ENCODE results near the gene SLC12A7.
"Not testable (repeated sequence)": the region's sequence is repeated elsewhere in the genome, so short reads cannot be mapped to it uniquely, and the experiment has no call there.

SLC12A7 gene

DNA sequence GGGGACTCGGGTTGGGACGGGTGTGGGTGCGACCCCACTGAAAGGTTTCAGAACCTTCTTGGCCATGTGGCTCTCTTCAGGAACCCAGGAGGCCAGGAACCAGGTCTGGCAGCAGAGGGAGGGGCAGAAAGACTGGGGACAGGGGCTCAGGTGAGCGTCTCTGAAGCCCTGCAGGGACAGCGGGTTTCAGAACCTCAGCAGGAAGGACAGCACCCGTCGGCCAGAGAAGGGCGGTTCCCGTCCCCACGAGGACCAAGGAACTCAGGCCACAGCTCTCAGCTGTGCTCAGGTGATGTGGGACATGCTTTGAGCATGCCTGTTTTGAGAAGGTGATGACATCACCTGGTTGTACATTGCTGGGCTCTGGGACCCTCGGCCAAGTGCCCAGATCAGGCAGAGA, 25.7 kb downstream of the SLC12A7 start:
- WGBS (ENCODE audit: insufficient coverage, insufficient read length), result no CpG with 5 or more reads among the region's 11 CpGs
- H3K36me3 ChIP-seq (ENCODE audit: control insufficient read depth, insufficient read depth, low read length), result peaks cover 36% of the 10 kb centered on the region

GRCh38 chr5:1085391-1085790, 26.5 kb downstream of the SLC12A7 start:
- Histone ChIP-seq H3K4me1 (ENCODE audit: control insufficient read depth, insufficient read depth, low read length) (no peaks in the 10 kb centered on the region; the same call in 1 of the 2 replicates), H3K4me3 (ENCODE audit: low read length) (no peak overlapping the region), H3K27me3 (ENCODE audit: control insufficient read depth, insufficient read depth, low read length) (no peaks in the 10 kb centered on the region), H3K9me3 (ENCODE audit: control insufficient read depth, insufficient read depth, low read length) (no peaks in the 10 kb centered on the region), H3K36me3 (ENCODE audit: control insufficient read depth, insufficient read depth, low read length) (peaks cover 33% of the 10 kb centered on the region), H3K27ac (ENCODE audit: low read length) (no peak overlapping the region)
- DNase-seq (ENCODE audit: low read depth, low spot score), result no peak
- no CpG with 5 or more reads among the region's 39 CpGs for WGBS (ENCODE audit: insufficient coverage, insufficient read length)

More for the DNA sequence above, 25.7 kb downstream of the SLC12A7 start:
- no peak overlapping the region for H3K4me3 ChIP-seq (ENCODE audit: low read length)
- no peaks in the 10 kb centered on the region for H3K9me3 ChIP-seq (ENCODE audit: control insufficient read depth, insufficient read depth, low read length)
- no peak for DNase-seq (ENCODE audit: low read depth, low spot score)
- no peaks in the 10 kb centered on the region for H3K27me3 ChIP-seq (ENCODE audit: control insufficient read depth, insufficient read depth, low read length)
- H3K4me1 ChIP-seq (ENCODE audit: control insufficient read depth, insufficient read depth, low read length), result no peaks in the 10 kb centered on the region; the same call in 1 of the 2 replicates
- H3K27ac ChIP-seq (ENCODE audit: low read length), result no peak overlapping the region

GRCh38 chr5:1083823-1084605, 27.8 kb downstream of the SLC12A7 start:
- no peaks in the 10 kb centered on the region for H3K9me3 ChIP-seq (ENCODE audit: control insufficient read depth, insufficient read depth, low read length)
- H3K4me3 ChIP-seq (ENCODE audit: low read length), result no peak overlapping the region
- H3K36me3 ChIP-seq (ENCODE audit: control insufficient read depth, insufficient read depth, low read length), result peaks cover 42% of the 10 kb centered on the region
- whole genome bisulfite sequencing (ENCODE audit: insufficient coverage, insufficient read length), result no CpG with 5 or more reads among the region's 57 CpGs
- H3K27ac ChIP-seq (ENCODE audit: low read length), result no peak overlapping the region
- no peaks in the 10 kb centered on the region for H3K27me3 ChIP-seq (ENCODE audit: control insufficient read depth, insufficient read depth, low read length)
- no peak for DNase-seq (ENCODE audit: low read depth, low spot score)
- H3K4me1 ChIP-seq (ENCODE audit: control insufficient read depth, insufficient read depth, low read length), result no peaks in the 10 kb centered on the region; the same call in 1 of the 2 replicates

GRCh38 chr5:1083026-1083425, 28.8 kb downstream of the SLC12A7 start:
- no CpG with 5 or more reads among the region's 15 CpGs for WGBS (ENCODE audit: insufficient coverage, insufficient read length)
- H3K4me1 ChIP-seq (ENCODE audit: control insufficient read depth, insufficient read depth, low read length); H3K4me3 ChIP-seq (ENCODE audit: low read length); H3K9me3 ChIP-seq (ENCODE audit: control insufficient read depth, insufficient read depth, low read length); H3K27me3 ChIP-seq (ENCODE audit: control insufficient read depth, insufficient read depth, low read length); DNase-seq (ENCODE audit: low read depth, low spot score); H3K27ac ChIP-seq (ENCODE audit: low read length): not testable (repeated sequence)
- H3K36me3 ChIP-seq (ENCODE audit: control insufficient read depth, insufficient read depth, low read length), result peaks cover 41% of the 10 kb centered on the region

GRCh38 chr5:1081519-1081918, 30.3 kb downstream of the SLC12A7 start:
- no CpG with 5 or more reads among the region's 26 CpGs for WGBS (ENCODE audit: insufficient coverage, insufficient read length)
- Histone ChIP-seq H3K27me3 (ENCODE audit: control insufficient read depth, insufficient read depth, low read length) (no peaks in the 10 kb centered on the region), H3K4me3 (ENCODE audit: low read length) (no peak overlapping the region), H3K27ac (ENCODE audit: low read length) (no peak overlapping the region), H3K36me3 (ENCODE audit: control insufficient read depth, insufficient read depth, low read length) (peaks cover 43% of the 10 kb centered on the region), H3K9me3 (ENCODE audit: control insufficient read depth, insufficient read depth, low read length) (no peaks in the 10 kb centered on the region), H3K4me1 (ENCODE audit: control insufficient read depth, insufficient read depth, low read length) (no peaks in the 10 kb centered on the region)
- DNase-seq (ENCODE audit: low read depth, low spot score), result no peak

GRCh38 chr5:1080432-1080831, 31.4 kb downstream of the SLC12A7 start:
- whole genome bisulfite sequencing (ENCODE audit: insufficient coverage, insufficient read length), result no CpG with 5 or more reads among the region's 18 CpGs
- no peak overlapping the region for H3K27ac ChIP-seq (ENCODE audit: low read length)
- peaks cover 44% of the 10 kb centered on the region for H3K36me3 ChIP-seq (ENCODE audit: control insufficient read depth, insufficient read depth, low read length)

GRCh38 chr5:1079961-1080360, 31.9 kb downstream of the SLC12A7 start:
- H3K4me3 ChIP-seq (ENCODE audit: low read length), result no peak overlapping the region
- no CpG with 5 or more reads among the region's 35 CpGs for WGBS (ENCODE audit: insufficient coverage, insufficient read length)
- no peak overlapping the region for H3K27ac ChIP-seq (ENCODE audit: low read length)
- H3K9me3 ChIP-seq (ENCODE audit: control insufficient read depth, insufficient read depth, low read length), result no peaks in the 10 kb centered on the region
- no peaks in the 10 kb centered on the region for H3K4me1 ChIP-seq (ENCODE audit: control insufficient read depth, insufficient read depth, low read length)
- no peaks in the 10 kb centered on the region for H3K27me3 ChIP-seq (ENCODE audit: control insufficient read depth, insufficient read depth, low read length)
- H3K36me3 ChIP-seq (ENCODE audit: control insufficient read depth, insufficient read depth, low read length), result peaks cover 43% of the 10 kb centered on the region
- no peak for DNase-seq (ENCODE audit: low read depth, low spot score)

More at GRCh38 chr5:1080432-1080831, 31.4 kb downstream of the SLC12A7 start:
- H3K27me3 ChIP-seq (ENCODE audit: control insufficient read depth, insufficient read depth, low read length), result no peaks in the 10 kb centered on the region
- H3K9me3 ChIP-seq (ENCODE audit: control insufficient read depth, insufficient read depth, low read length), result no peaks in the 10 kb centered on the region
- H3K4me3 ChIP-seq (ENCODE audit: low read length), result no peak overlapping the region
- no peak for DNase-seq (ENCODE audit: low read depth, low spot score)
- no peaks in the 10 kb centered on the region for H3K4me1 ChIP-seq (ENCODE audit: control insufficient read depth, insufficient read depth, low read length)

- no peak for DNase-seq (ENCODE audit: low read depth, low spot score)
- H3K4me3 ChIP-seq (ENCODE audit: low read length), result no peak overlapping the region
- H3K27me3 ChIP-seq (ENCODE audit: control insufficient read depth, insufficient read depth, low read length), result no peaks in the 10 kb centered on the region
- no peaks in the 10 kb centered on the region for H3K9me3 ChIP-seq (ENCODE audit: control insufficient read depth, insufficient read depth, low read length)
- H3K36me3 ChIP-seq (ENCODE audit: control insufficient read depth, insufficient read depth, low read length), result peaks cover 46% of the 10 kb centered on the region
- WGBS (ENCODE audit: insufficient coverage, insufficient read length), result no CpG with 5 or more reads among the region's 18 CpGs
- no peak overlapping the region for H3K27ac ChIP-seq (ENCODE audit: low read length)
- H3K4me1 ChIP-seq (ENCODE audit: control insufficient read depth, insufficient read depth, low read length), result no peaks in the 10 kb centered on the region
Observed at GRCh38 chr5:1079486-1079885, 32.4 kb downstream of the SLC12A7 start.

DNA sequence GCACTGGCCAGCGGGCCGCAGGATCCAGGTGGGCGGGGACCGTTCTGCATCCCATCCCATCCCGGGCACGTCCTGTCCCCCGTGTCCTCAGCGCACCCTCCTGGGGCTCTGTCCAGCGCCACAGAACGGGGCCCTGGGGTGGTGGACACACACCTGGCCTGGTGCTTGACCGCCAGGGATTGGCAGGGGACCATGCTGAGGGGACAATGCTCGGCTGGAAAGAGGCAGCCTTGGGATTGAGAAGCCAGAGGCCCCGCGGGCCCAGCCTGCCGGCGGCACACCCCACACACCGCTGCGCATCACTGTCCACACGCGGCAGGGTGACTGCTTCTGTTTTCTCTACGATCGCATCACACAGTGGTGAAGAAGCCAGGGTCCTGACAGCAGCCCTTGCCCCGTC, 33.0 kb downstream of the SLC12A7 start:
- Histone ChIP-seq H3K4me1 (ENCODE audit: control insufficient read depth, insufficient read depth, low read length) (no peaks in the 10 kb centered on the region), H3K36me3 (ENCODE audit: control insufficient read depth, insufficient read depth, low read length) (peaks cover 45% of the 10 kb centered on the region), H3K27me3 (ENCODE audit: control insufficient read depth, insufficient read depth, low read length) (no peaks in the 10 kb centered on the region), H3K27ac (ENCODE audit: low read length) (no peak overlapping the region), H3K9me3 (ENCODE audit: control insufficient read depth, insufficient read depth, low read length) (no peaks in the 10 kb centered on the region), H3K4me3 (ENCODE audit: low read length) (no peak overlapping the region)
- WGBS (ENCODE audit: insufficient coverage, insufficient read length), result no CpG with 5 or more reads among the region's 23 CpGs
- DNase-seq (ENCODE audit: low read depth, low spot score), result no peak

DNA sequence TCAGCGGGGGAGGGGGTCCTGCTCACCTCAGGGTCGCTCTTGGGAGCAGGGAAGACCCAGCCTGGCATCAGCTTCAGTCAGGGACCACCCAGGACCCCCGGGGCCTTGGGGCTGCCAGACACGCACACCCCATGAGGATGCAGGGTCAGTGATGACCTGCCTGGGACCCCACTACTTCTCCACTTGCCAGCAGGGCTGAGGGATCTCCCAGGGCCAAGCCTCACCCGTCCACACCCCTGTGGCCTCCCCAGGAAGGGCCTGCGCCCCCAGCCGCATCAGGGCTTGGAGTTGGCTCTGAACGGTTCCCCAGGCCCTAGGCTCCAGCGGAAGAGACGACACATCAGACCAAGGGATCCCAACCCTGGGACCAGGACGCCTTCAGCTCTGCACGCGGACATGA, 33.7 kb downstream of the SLC12A7 start:
- no CpG with 5 or more reads among the region's 13 CpGs for WGBS (ENCODE audit: insufficient coverage, insufficient read length)

DNA sequence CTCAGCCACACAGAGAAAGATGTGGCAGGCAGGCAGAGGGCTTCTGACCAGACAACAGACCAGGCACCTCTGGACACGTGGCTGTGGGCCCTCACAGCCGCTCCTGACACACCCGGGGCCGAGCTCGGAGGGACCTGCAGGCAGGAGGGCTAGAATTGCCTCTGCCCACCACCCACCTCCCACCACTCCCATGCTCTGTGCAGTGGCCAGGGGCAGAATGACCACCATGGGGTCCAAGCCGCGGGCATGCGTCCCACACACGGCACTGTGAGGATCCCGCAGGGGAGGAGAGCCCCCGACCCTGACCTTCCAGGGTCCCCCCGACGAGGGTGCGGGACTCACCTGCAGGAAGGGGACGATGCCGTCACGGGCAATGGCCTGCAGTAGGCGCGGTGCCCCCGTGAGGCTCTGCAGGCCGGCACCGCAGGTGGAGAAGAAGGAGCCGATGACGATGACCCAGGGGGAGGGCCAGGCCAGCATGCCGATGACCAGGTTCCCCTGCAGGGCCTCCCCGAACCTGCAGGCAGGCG, 34.3 kb downstream of the SLC12A7 start:
- peaks cover 47% of the 10 kb centered on the region for H3K36me3 ChIP-seq (ENCODE audit: control insufficient read depth, insufficient read depth, low read length)
- H3K4me3 ChIP-seq (ENCODE audit: low read length), result no peak overlapping the region
- no peaks in the 10 kb centered on the region for H3K4me1 ChIP-seq (ENCODE audit: control insufficient read depth, insufficient read depth, low read length)
- no CpG with 5 or more reads among the region's 27 CpGs for WGBS (ENCODE audit: insufficient coverage, insufficient read length)
- DNase-seq (ENCODE audit: low read depth, low spot score), result no peak
- no peaks in the 10 kb centered on the region for H3K9me3 ChIP-seq (ENCODE audit: control insufficient read depth, insufficient read depth, low read length)
- H3K27me3 ChIP-seq (ENCODE audit: control insufficient read depth, insufficient read depth, low read length), result no peaks in the 10 kb centered on the region
- no peak overlapping the region for H3K27ac ChIP-seq (ENCODE audit: low read length)

More for the DNA sequence above, 33.7 kb downstream of the SLC12A7 start:
- no peak overlapping the region for H3K4me3 ChIP-seq (ENCODE audit: low read length)
- H3K9me3 ChIP-seq (ENCODE audit: control insufficient read depth, insufficient read depth, low read length), result no peaks in the 10 kb centered on the region
- no peak for DNase-seq (ENCODE audit: low read depth, low spot score)
- no peaks in the 10 kb centered on the region for H3K4me1 ChIP-seq (ENCODE audit: control insufficient read depth, insufficient read depth, low read length)
- no peaks in the 10 kb centered on the region for H3K27me3 ChIP-seq (ENCODE audit: control insufficient read depth, insufficient read depth, low read length)
- peaks cover 46% of the 10 kb centered on the region for H3K36me3 ChIP-seq (ENCODE audit: control insufficient read depth, insufficient read depth, low read length)
- H3K27ac ChIP-seq (ENCODE audit: low read length), result no peak overlapping the region
